B cell (primary cell): ENCODE data around the gene MTFMT.

Source experiments
- CTCF ChIP-seq: fragments of 200-600 bp; IDR thresholded peaks from one replicate; pipeline ENCODE4 v1.8.0; 2022; ENCODE audit warnings: antibody characterized with exemption, mild to moderate bottlenecking
- EZH2 ChIP-seq: IDR thresholded peaks from 2 replicates; pipeline ENCODE4 v1.6.1; 2012; ENCODE audit warnings: borderline replicate concordance, low read depth, mild to moderate bottlenecking, moderate library complexity, low read length; ENCODE audit not compliant: insufficient read depth, poor library complexity, severe bottlenecking

GRCh38 chr15:65077981-65078352 lies 48.5 kb upstream of the MTFMT start:
- TF ChIP-seq CTCF, result peak; percentile 17
- no peak for TF ChIP-seq EZH2
